Stimulated activated CD8-positive, alpha-beta memory T cell treated with anti-CD3 and anti-CD28 coated beads, Interleukin-15, amount 100 ng/mL, for 4 hours (primary cell): ENCODE measurements around the gene OBSL1.

ENCODE experiments used
- DNase-seq, 2 donors: peaks; one replicate each; pipeline ENCODE4 v3.0.0-alpha.2; 2020; ENCODE audit warnings: low read depth in 2 of 2

Gene OBSL1

DNA sequence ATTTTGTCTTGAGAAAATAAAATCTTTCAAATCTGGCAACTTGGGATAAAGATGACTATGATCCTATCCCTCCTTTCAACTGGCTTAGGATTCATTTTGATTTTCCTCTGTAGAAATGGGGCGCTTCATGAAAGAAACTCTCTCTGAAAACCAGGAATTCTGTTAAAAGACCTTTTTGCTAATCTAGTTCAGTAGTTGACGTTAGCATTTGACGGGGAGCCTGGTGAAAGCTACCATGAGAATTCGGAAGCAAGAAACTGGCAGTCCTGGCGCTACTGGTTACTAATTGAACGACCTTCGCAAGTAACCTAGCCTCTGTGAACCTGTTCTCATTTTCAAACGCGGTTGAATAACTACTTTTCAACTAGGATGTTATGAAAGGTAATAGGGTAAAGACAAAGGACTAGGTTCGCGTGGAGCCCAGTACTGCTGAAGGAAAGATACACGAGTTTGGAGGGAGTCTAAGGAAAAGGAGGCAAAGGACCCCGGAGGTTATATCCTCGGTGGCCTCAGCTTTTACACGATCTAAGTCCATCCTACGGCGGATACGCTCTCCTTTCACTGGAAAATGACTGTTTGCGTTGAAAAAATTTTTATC is 25.7 kb upstream of the OBSL1 start:
- DNase-seq: no peak

- no peak for DNase-seq
Measured at GRCh38 chr2:219595256-219595655, 23.9 kb upstream of the OBSL1 start.

- DNase-seq: no peak
Measured at GRCh38 chr2:219593154-219593553, 21.8 kb upstream of the OBSL1 start.

GRCh38 chr2:219592736-219593135 is 21.4 kb upstream of the OBSL1 start:
- no peak for DNase-seq

- no peak for DNase-seq
Measured at GRCh38 chr2:219591091-219591490, 19.8 kb upstream of the OBSL1 start.

DNA sequence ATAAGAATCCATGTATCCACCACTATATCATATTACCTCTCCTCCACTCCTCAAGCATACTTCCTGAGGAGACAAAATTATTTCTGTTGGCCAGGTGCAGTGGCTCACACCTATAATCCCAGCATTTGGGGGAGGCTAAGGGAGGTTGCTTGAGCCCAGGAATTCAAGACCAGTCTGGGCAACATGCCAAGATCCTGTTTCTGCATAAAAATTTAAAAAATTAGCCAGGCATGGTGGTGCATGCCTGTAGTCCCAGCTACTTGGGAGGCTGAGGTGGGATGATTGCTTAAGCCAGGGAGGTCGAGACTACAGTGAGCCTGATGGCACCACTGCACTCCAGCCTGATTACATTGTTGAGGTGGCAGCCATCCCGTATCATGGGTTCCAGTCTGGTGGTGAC is 10.0 kb upstream of the OBSL1 start:
- no peak for DNase-seq

DNA sequence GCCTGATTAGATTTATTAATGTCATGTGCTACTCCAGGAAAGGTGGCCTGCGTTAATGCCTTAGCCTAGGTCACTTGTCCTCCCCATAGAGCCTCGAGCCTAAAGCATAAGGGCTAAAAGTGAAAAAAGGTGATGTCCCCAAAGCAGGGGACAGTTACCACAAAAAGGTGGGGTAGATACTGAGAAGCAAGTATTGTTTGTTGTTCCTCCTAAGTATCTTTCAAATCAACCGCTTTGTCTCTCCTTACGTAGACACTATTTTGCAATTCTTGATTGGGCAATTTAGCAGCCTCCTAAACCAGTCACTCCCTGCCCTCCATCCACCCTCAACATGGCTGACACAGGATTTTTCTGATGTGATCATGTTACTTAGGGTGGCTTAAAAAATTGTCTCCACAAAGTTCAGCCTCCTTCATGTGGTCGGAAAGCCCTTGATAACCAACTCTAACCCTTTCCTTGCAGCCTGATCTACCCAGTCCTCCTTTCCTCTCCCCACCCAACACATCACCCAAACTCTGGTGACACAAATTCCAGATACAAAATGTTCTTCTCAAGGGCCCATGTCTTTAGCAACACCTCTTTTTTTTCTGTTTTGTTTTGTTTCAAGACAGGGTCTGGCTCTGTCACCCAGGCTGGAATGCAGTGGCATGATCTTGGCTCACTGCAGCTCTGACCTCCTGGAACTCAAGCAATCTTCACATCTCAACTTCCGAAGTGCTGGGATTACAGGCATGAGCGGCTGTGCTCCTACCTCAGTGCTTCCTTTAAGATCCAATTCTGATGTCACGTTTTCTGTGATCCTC is 7.7 kb upstream of the OBSL1 start:
- no peak for DNase-seq

- DNase-seq: no peak
Measured at GRCh38 chr2:219576505-219577388, 5.4 kb upstream of the OBSL1 start.

DNA sequence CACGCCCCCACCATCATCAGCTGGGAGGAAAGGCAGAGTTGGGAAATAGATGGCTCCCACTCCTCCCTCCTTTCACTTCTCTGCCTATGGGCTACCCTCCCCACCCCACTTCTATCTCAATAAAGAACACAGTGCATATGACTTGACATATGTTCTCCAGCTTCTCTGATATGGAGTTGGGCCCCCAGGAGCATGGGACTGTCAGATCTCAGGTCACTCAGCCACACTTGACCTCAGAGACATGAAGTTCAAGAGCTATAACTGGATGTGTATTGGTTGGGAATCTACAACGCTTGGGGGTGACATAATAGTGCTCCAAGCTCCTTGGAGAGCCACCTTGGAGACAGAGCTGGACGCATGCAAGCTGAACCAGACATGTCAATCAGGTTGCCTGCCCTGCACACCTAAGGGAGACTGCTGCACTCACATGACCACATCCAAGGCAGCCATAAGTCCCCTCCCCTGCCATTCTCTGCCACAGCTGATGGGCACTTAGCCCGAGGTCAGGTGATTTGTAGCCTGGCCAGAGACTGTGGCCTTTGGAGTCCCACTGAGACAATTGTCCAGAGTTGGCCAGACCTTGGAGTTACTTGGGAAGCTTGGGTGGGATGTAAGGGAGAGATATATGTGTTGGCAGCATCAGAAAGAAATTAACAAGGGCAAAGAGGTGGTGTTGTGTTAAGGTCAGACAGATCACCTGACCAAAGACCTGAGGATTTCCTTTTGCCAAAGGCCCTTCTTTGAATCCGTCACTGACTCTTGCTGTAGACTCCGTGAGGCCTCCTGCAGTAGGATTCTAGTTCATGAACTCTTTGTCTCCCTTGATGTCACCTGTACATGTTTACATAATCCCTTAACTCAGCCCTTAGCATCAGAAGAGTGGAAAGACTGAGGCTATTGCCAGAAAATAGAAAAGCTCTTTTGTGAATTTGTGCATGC is 4.5 kb upstream of the OBSL1 start:
- no peak for DNase-seq

DNA sequence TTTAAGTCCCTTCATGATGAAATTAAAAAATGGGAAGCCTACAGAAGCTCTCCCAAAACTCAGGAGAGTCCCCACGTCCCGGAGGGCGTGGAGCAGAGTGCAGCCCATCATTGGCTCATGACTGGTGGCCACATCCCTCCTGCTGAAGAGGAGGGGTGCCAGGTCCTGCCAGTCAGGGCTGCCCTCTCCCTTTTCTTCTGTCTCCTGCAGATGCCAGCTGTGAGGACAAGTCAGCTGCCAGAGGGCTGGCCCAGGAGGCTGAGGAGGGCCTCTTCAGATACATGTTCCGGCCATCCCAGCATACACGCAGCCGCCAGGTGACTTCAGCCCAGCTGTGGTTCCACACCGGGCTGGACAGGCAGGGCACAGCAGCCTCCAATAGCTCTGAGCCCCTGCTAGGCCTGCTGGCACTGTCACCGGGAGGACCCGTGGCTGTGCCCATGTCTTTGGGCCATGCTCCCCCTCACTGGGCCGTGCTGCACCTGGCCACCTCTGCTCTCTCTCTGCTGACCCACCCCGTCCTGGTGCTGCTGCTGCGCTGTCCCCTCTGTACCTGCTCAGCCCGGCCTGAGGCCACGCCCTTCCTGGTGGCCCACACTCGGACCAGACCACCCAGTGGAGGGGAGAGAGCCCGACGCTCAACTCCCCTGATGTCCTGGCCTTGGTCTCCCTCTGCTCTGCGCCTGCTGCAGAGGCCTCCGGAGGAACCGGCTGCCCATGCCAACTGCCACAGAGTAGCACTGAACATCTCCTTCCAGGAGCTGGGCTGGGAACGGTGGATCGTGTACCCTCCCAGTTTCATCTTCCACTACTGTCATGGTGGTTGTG is 3.4 kb upstream of the OBSL1 start:
- DNase-seq: no peak

DNA sequence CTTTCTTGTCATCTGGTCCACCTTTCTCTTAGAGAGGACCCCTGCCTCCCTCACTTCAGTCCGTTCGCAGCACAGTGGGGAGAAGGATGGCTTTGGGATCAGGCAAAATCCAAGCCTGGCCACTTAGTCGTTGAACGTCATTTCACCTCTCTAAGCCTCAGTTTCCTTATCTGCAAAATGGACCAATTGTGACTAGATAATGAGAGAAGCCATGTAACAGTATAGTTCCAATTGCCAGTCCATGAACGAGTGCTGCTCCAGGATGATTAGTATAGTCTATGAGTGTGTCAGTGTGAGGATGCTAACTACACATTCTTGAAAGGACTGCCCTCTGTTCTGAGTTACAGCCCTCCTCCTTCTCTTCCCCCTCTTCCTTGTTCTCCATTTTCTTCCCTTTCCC is 1.8 kb upstream of the OBSL1 start:
- DNase-seq: no peak

GRCh38 chr2:219572237-219573001 is 1.1 kb upstream of the OBSL1 start, which contains the start of gene INHA:
Gene INHA, plus strand, starts transcription at chr2:219572310. Its CDS starts 65 bp downstream, at chr2:219572375.
- DNase-seq: no peak

DNA sequence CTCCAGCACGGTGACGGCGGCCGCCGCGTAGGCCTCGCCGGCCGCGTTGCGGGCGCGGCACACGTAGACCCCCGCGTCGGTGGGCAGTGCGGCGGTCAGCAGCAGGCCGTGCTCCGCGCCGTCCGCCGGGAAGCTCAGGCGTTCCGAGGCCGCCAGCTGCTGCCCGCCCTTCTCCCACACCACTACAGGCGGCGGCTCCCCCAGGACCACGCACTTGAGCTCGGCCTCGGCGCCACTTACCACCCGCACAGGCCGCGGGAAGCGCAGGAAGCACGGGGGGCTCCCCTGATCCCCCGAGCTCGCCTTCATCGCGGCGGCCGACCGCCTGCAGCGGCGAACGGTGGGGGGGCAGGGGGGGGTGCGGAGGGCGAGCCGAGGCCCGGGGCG is 422 bp downstream of the OBSL1 start:
- no peak for DNase-seq

GRCh38 chr2:219570194-219570923 is 980 bp downstream of the OBSL1 start:
- no peak for DNase-seq

- DNase-seq: no peak
Measured at GRCh38 chr2:219569635-219570034, 1.7 kb downstream of the OBSL1 start.

GRCh38 chr2:219569041-219569440 is 2.3 kb downstream of the OBSL1 start:
- no peak for DNase-seq

DNA sequence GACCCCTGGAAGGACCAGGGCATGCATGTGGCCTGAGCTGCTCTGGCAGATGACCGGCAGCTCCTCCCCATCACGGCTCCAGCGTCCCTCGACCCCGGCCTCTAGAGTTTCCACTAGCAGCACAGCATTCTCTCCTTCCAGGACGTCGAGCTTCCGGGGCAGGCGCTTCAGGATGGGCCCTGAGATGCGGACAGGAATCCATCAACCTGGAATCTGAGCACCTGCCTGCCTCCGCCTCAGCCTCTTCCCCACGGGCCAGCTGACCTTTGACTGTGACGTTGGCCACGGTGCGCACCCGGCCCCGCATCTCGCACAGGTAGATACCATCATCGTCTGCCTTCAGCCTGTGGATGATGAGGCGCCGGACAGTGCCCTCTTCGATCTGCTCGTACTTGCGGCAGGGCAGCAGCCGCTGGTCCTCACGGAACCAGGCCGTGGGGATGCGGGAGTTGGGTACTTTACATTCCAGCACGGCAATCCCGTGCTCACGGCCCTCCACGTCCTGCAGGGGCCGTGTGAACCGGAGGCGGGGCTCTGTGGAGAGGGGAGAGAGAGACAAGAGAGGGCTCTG is 3.5 kb downstream of the OBSL1 start:
- DNase-seq: no peak

- no peak for DNase-seq
Measured at GRCh38 chr2:219567131-219567530, 4.2 kb downstream of the OBSL1 start.

- DNase-seq: no peak
Measured at GRCh38 chr2:219566640-219567039, 4.7 kb downstream of the OBSL1 start.
